ENCODE results near the gene CIT.
"Not testable (repeated sequence)": the region's sequence is repeated elsewhere in the genome, so short reads cannot be mapped to it uniquely, and the experiment has no call there.

CIT gene

DNA sequence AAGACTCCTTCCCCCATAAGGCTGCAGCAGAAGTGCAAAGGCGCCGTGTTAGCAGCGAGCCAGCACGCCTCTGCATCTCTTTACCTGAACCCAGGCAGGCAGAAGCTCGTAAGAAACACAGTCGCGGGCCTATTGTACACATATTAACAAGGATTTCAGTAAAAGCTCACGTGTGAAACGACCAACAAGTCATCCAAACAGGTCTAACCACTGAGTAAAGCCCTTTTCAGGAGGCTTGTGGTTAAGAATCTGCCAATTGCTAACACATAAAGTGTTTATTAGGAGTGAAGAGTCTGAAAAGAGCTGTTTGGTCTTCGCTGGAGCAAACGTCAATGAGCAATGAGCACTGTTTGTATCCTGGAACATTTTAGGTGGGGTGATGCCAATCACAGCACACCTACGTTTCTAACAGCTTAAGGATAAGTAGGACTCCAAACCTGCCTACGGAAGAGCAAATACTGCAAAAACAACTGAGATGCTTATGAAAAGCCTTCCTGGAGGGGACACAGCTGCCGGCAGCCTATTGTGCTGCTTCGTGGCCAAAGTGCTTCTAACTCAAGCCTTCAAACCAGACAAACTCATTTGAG lies 166.1 kb downstream of the CIT start:
- H3K4me3 ChIP-seq (ENCODE audit: low read length): no peak overlapping the region
- TF ChIP-seq, protein P1, sequence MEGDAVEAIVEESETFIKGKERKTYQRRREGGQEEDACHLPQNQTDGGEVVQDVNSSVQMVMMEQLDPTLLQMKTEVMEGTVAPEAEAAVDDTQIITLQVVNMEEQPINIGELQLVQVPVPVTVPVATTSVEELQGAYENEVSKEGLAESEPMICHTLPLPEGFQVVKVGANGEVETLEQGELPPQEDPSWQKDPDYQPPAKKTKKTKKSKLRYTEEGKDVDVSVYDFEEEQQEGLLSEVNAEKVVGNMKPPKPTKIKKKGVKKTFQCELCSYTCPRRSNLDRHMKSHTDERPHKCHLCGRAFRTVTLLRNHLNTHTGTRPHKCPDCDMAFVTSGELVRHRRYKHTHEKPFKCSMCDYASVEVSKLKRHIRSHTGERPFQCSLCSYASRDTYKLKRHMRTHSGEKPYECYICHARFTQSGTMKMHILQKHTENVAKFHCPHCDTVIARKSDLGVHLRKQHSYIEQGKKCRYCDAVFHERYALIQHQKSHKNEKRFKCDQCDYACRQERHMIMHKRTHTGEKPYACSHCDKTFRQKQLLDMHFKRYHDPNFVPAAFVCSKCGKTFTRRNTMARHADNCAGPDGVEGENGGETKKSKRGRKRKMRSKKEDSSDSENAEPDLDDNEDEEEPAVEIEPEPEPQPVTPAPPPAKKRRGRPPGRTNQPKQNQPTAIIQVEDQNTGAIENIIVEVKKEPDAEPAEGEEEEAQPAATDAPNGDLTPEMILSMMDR (conservative IDR thresholded peaks at IDR 0.05; ENCODE audit: low read length): no peak
- DNase-seq (ENCODE audit: low read depth): no peak

DNA sequence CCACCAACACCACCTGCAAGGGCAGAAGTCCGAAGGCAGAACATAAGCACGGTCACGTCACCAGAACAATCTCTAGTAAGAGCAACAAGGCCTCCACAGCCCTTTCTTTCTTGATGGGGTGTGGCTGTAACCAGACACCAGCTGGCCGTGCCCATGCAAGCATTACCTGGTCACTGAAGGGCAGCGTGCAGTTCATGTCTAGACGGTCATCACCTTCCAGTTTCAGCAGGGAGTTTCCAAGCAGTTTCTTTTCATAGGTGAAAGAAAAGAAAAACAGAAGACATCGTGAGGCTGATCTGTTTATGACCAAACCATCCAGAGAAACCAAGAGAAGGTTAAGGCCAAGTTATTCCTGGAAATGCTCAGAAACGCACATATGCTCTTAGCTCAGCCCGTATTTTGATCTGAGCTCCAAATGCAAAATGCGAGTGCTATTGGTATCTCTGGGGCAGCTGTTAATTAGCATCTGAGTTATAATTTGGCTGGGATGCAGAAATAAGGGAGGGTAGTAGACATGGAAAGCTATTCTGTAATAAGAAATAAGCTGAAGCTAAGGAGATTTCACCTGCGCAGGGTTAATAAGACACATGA lies 166.7 kb downstream of the CIT start:
- TF ChIP-seq, protein P1 (conservative IDR thresholded peaks at IDR 0.05; ENCODE audit: low read length): no peak
- H3K4me3 ChIP-seq (ENCODE audit: low read length): no peak overlapping the region
- no peak for DNase-seq (ENCODE audit: low read depth)

DNA sequence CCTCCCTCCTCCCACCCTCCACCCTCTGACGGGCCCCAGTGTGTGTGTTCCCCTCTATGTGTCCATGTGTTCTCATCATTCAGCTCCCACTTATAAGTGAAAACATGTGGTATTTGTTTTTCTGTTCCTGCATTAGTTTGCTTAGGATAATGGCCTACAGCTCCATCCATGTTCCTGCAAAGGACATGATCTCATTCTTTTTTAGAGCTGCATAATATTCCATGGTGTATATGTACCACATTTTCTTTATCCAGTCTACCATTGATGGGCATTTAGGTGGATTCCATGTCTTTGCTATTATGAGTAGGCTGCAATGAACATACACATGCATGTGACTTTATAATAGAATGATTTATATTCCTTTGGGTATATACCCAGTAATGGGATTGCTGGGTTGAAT lies 170.7 kb downstream of the CIT start:
- not testable (repeated sequence) for DNase-seq (ENCODE audit: low read depth); H3K4me3 ChIP-seq (ENCODE audit: low read length)

DNA sequence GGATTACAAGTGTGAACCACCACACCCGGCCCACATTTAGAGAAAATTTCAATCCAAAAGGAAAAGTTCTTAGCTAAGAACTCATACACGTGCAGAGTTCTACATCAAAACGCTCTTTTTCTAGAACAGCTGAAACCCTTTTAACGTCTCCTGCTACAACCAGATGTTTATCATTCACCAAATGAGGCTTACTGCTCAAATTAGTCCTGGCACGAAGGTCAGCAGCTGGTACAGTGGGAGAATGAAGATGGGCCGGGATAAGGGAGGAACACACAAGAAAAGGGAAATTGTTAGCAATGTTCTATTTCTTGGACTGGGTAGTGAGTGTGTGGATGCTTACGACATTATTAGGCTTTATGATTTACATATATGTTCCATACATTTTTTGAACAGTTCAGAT lies 171.9 kb downstream of the CIT start:
- H3K4me3 ChIP-seq (ENCODE audit: low read length): no peak overlapping the region
- TF ChIP-seq, protein P1 (conservative IDR thresholded peaks at IDR 0.05; ENCODE audit: low read length): no peak
- DNase-seq (ENCODE audit: low read depth): peak; percentile 40

DNA sequence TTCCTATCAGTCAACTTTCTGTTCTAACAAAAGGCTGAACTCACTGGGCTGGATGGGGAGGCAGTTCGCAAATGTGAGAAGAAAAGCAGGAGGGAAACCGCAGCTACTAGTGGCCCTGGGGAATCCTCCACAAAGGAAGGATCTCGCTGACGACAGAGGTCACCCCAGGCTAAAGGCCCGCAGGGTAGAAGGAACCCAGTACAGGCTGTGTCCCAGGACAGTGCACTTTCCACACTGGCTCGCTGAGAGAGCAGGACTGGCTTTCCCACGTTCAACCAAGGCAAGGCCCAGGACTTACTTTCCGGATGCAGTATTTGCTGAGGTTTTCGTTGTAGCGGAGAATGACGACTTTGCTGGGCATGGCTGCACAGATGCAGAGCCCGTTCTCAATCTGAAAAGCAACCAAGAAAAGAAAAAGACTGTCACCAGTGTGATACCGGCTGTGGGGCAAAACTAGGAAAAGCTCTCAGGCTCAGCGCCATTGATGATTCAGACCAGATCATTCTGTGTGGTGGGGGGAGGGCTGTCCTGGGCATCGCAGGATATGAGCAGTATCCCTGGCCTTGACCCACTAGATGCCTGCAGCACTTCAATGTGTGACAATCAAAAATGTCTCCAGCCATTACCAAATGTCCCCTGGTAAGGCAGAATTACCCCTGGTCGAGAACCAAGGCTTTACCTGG lies 172.9 kb downstream of the CIT start:
- TF ChIP-seq, protein P1 (conservative IDR thresholded peaks at IDR 0.05; ENCODE audit: low read length): no peak
- DNase-seq (ENCODE audit: low read depth): peak; percentile 54
- no peak overlapping the region for H3K4me3 ChIP-seq (ENCODE audit: low read length)

DNA sequence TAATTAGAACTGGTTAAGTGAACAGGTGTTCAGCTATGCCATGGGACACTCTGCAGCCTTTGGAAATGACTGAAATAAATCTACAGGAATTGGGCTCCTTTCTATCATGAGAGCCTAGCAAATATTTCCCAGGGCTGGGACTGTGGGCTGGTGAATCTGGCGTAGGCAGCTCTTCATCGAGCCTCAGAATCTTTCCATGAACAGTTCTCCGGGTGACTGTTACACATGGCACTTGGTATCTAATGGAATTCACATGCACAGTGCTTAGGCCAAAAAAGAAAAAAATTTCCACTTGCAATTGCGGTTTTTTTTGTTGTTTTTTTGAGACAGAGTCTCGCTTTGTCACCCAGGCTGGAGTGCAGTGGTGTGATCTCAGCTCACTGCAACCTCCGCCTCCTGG lies 177.0 kb downstream of the CIT start:
- no peak overlapping the region for H3K4me3 ChIP-seq (ENCODE audit: low read length)
- DNase-seq (ENCODE audit: low read depth): peak; percentile 76
- TF ChIP-seq, protein P1 (conservative IDR thresholded peaks at IDR 0.05; ENCODE audit: low read length): no peak

DNA sequence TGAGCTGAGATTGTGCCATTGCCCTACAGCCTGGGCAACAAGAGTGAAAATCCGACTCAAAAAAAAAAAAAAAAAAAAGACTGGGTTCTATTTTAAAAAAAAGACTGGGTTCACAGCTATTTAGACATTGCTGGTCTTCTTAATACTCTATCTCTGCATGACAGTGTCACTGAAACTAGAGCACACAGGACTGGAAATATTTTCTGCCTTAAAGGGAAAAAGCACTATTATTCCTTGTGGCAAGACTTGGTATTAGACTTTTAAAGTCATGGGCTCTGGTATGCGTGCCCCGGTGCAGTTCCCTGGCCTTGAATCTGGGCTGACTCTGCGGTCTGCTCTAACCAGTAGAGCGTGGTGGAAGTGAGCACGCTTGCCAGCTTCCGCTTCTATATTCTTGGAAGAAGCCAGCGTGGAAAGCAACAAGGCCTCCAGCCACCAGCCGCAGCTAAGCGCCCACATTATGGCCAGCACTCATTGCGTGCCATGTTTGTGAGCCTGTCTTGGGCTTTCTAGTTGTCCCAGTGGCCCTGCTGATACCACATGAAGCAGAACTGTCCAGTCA lies 177.8 kb downstream of the CIT start:
- DNase-seq (ENCODE audit: low read depth): peak; percentile 57
- TF ChIP-seq, protein P1 (conservative IDR thresholded peaks at IDR 0.05; ENCODE audit: low read length): no peak
- no peak overlapping the region for H3K4me3 ChIP-seq (ENCODE audit: low read length)

All from AG10803 (cell line).